Measurements from ENCODE around the gene TAAR6. TPM values are rescaled to one million over a fixed set of nuclear protein-coding genes. Genes with fewer than 3 reads are reported as not detected.

The TAAR6 gene
- total and polyA plus RNA-seq, 2 of the 4 experiments (the other 2 are of a cell fraction) = not detected

DNA sequence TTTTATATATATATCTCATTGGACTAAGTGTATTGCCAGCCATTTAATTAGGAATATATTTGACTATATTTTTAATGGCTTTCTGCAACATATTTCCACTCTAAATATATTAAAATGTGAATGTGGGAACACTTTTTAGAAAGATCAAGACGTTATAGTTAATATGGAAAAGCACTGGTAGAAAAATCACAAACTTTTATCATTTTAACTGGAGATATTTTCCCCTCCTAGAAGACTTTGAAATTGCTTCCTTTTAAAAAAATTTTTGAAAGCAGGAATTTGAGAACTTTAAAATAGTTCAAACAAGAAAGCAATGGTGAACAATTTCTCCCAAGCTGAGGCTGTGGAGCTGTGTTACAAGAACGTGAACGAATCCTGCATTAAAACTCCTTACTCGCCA is 32.1 kb upstream of the TAAR6 start, which contains the start of gene TAAR9:
TSS of gene TAAR9 (plus strand) at position 301 of the 400 bp plus-strand sequence. CDS start at position 314, 13 bp downstream.
- Histone ChIP-seq H3K9me3 (ENCODE audit: control insufficient read depth, insufficient read depth, low read length) (no peaks in the 10 kb centered on the region), H3K9me1 (ENCODE audit: insufficient read depth, low read length) (no peaks in the 10 kb centered on the region), H2BK5ac (ENCODE audit: low read depth, low read length, poor library complexity, severe bottlenecking) (no peak within 1 kb of the TSS), H3K18ac (ENCODE audit: low read depth, low read length) (no peak within 1 kb of the TSS), H4K91ac (ENCODE audit: insufficient read depth, low read depth, low read length) (no peak within 1 kb of the TSS), H3K4me1 (ENCODE audit: control insufficient read depth, insufficient read depth, low read length) (no peaks in the 10 kb centered on the region), H3K23ac (ENCODE audit: low read depth, low read length) (no peak within 1 kb of the TSS), H3K9ac (ENCODE audit: low read depth, low read length) (no peak within 1 kb of the TSS), H4K5ac (ENCODE audit: low read depth, low read length) (no peak within 1 kb of the TSS), H4K8ac (ENCODE audit: low read depth in 2 of 2, low read length in 2 of 2) (no peak within 1 kb of the TSS), H3K27ac (ENCODE audit: insufficient read depth, low read length) (no peak within 1 kb of the TSS), H4K20me1 (ENCODE audit: insufficient read depth, low read length) (no peaks in the 10 kb centered on the region), H3K14ac (replicated peaks; ENCODE audit: low read depth, low read length) (no peak within 1 kb of the TSS), H3K4me2 (ENCODE audit: low read depth, low read length) (no peak within 1 kb of the TSS), H2BK20ac (ENCODE audit: low read depth, low read length) (no peak within 1 kb of the TSS), H3K36me3 (ENCODE audit: control insufficient read depth, insufficient read depth, low read length) (no peaks in the 10 kb centered on the region), H2AK9ac (replicated peaks; ENCODE audit: low read depth, low read length, poor library complexity) (no peak within 1 kb of the TSS), H2BK15ac (ENCODE audit: low read depth, low read length) (no peak within 1 kb of the TSS), H3K4ac (ENCODE audit: low read depth, low read length) (no peak within 1 kb of the TSS), H2AK5ac (ENCODE audit: low read depth, low read length) (no peak within 1 kb of the TSS), H3K56ac (ENCODE audit: extremely low read depth, insufficient read depth, low read length) (no peak within 1 kb of the TSS), H2BK120ac (ENCODE audit: low read depth, low read length) (no peak within 1 kb of the TSS), H3K27me3 (ENCODE audit: control insufficient read depth, insufficient read depth, low read length) (peaks cover 20% of the 10 kb centered on the region), H3K4me3 (ENCODE audit: insufficient read depth, low read depth, low read length) (no peak within 1 kb of the TSS), H3K79me1 (ENCODE audit: low read depth in 1 of 2, low read length in 2 of 2) (no peaks in the 10 kb centered on the region), H2AFZ (replicated peaks; ENCODE audit: low read length, poor library complexity) (no peak within 1 kb of the TSS)
- ChIA-PET CTCF (no interaction called here), POLR2A (ENCODE audit: unreplicated experiment) (no interaction called here)
- no CpG with 5 or more reads among the region's 4 CpGs for WGBS, 2 experiments (ENCODE audit: extremely low coverage in 2 of 2, insufficient read length in 1 of 2)
- no peak for ATAC-seq (ENCODE audit: low read depth)
- TF ChIP-seq MAZ (IDR thresholded peaks at IDR 0.05; ENCODE audit: borderline replicate concordance, low read depth, low read length) (no peak), SMC3 (IDR thresholded peaks at IDR 0.05; ENCODE audit: low read depth, low read length) (no peak), CEBPB (IDR thresholded peaks at IDR 0.05; ENCODE audit: low read depth, low read length) (no peak), RFX5 (IDR thresholded peaks at IDR 0.05; ENCODE audit: low read depth, low read length) (no peak), CHD1 (IDR thresholded peaks at IDR 0.05; ENCODE audit: low read depth, low read length) (no peak), RCOR1 (IDR thresholded peaks at IDR 0.05; ENCODE audit: insufficient replicate concordance, low read length) (no peak), BHLHE40 (IDR thresholded peaks at IDR 0.05; ENCODE audit: low read depth, low read length) (no peak), MAFK (IDR thresholded peaks at IDR 0.05; ENCODE audit: low read depth, low read length) (no peak), NFE2L2 (IDR thresholded peaks at IDR 0.05; ENCODE audit: low read depth, low read length) (no peak), FOS (IDR thresholded peaks at IDR 0.05; ENCODE audit: low read depth, low read length) (no peak)
- TF ChIP-seq, protein P1, sequence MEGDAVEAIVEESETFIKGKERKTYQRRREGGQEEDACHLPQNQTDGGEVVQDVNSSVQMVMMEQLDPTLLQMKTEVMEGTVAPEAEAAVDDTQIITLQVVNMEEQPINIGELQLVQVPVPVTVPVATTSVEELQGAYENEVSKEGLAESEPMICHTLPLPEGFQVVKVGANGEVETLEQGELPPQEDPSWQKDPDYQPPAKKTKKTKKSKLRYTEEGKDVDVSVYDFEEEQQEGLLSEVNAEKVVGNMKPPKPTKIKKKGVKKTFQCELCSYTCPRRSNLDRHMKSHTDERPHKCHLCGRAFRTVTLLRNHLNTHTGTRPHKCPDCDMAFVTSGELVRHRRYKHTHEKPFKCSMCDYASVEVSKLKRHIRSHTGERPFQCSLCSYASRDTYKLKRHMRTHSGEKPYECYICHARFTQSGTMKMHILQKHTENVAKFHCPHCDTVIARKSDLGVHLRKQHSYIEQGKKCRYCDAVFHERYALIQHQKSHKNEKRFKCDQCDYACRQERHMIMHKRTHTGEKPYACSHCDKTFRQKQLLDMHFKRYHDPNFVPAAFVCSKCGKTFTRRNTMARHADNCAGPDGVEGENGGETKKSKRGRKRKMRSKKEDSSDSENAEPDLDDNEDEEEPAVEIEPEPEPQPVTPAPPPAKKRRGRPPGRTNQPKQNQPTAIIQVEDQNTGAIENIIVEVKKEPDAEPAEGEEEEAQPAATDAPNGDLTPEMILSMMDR (conservative IDR thresholded peaks at IDR 0.05; ENCODE audit: low read depth, low read length) = no peak
- TF ChIP-seq, protein P2, sequence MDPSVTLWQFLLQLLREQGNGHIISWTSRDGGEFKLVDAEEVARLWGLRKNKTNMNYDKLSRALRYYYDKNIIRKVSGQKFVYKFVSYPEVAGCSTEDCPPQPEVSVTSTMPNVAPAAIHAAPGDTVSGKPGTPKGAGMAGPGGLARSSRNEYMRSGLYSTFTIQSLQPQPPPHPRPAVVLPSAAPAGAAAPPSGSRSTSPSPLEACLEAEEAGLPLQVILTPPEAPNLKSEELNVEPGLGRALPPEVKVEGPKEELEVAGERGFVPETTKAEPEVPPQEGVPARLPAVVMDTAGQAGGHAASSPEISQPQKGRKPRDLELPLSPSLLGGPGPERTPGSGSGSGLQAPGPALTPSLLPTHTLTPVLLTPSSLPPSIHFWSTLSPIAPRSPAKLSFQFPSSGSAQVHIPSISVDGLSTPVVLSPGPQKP (IDR thresholded peaks at IDR 0.05; ENCODE audit: borderline replicate concordance, low read depth, low read length) = no peak
- TF ChIP-seq, protein P3, sequence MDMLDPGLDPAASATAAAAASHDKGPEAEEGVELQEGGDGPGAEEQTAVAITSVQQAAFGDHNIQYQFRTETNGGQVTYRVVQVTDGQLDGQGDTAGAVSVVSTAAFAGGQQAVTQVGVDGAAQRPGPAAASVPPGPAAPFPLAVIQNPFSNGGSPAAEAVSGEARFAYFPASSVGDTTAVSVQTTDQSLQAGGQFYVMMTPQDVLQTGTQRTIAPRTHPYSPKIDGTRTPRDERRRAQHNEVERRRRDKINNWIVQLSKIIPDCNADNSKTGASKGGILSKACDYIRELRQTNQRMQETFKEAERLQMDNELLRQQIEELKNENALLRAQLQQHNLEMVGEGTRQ (IDR thresholded peaks at IDR 0.05; ENCODE audit: low read depth, low read length) = no peak
- intact Hi-C loops (cut with micrococcal nuclease) = no loop called here
- dilution Hi-C loops (cut with HindIII; ENCODE audit: low sequenced_read_pairs, unreplicated experiment) = no loop called here
- in situ Hi-C loops (cut with MboI; ENCODE audit: low sequenced_read_pairs) = loop anchor here (10.0 kb wide), 1 partner anchor 237 kb away; no protein-coding TSS in a partner anchor
- no TSS peak for BruUV-seq (replicated peaks)
- no peak for DNase-seq
